IgD-negative memory B cell (primary cell): ENCODE measurements around the gene PMP22. TPM values are rescaled to one million over a fixed set of nuclear protein-coding genes. Genes with fewer than 3 reads are reported as not detected.

ENCODE experiments used
- H3K27ac Mint-ChIP-seq, 3 donors: one replicate each; pipeline ENCODE4 v1.8.0; 2020 to 2022; ENCODE audit warnings: mild to moderate bottlenecking in 3 of 3, mixed read lengths in 3 of 3, moderate library complexity in 1 of 3
- H3K27me3 Mint-ChIP-seq: one replicate; pipeline ENCODE4 v1.8.0; 2021; ENCODE audit warnings: mixed read lengths
- H3K36me3 Mint-ChIP-seq: one replicate; pipeline ENCODE4 v1.8.0; 2020; ENCODE audit warnings: mild to moderate bottlenecking, mixed read lengths
- H3K4me1 Mint-ChIP-seq, 3 donors: one replicate each; pipeline ENCODE4 v1.8.0; 2020 to 2022; ENCODE audit warnings: mixed read lengths in 3 of 3, mild to moderate bottlenecking in 1 of 3
- H3K4me3 Mint-ChIP-seq, 4 donors: one replicate each; pipeline ENCODE4 v1.8.0; 2020 to 2022; ENCODE audit warnings: mild to moderate bottlenecking in 4 of 4, mixed read lengths in 4 of 4, moderate library complexity in 3 of 4
- H3K9me3 Mint-ChIP-seq, 3 donors: one replicate each; pipeline ENCODE4 v1.8.0; 2020 to 2021; ENCODE audit warnings: mixed read lengths in 3 of 3, mild to moderate bottlenecking in 1 of 3
- polyA plus RNA-seq: library from polyadenylated mRNA; unstranded; fragments of 300-500 nt; fragmentation: Illumina TruSeq; gene quantifications from one replicate; pipeline ENCODE4 v1.2.3, GENCODE V29; 2021

PMP22 gene
- polyA plus RNA-seq, 1 donor from 2014 or later, result not detected

- H3K4me3 Mint-ChIP-seq, result no peak overlapping the region
- H3K36me3 Mint-ChIP-seq, result no peaks in the 10 kb centered on the region
- no peak overlapping the region for H3K27ac Mint-ChIP-seq
- no peaks in the 10 kb centered on the region for H3K4me1 Mint-ChIP-seq
- H3K27me3 Mint-ChIP-seq, result peaks cover 9% of the 10 kb centered on the region
- peaks cover 0 to 6% (median 4%) of the 10 kb centered on the region in 3 donors for H3K9me3 Mint-ChIP-seq
Measured at GRCh38 chr17:15287538-15288267, 22.6 kb upstream of the PMP22 start.

- no peak overlapping the region for H3K27ac Mint-ChIP-seq
- H3K36me3 Mint-ChIP-seq, result no peaks in the 10 kb centered on the region
- peaks cover 0 to 7% (median 4%) of the 10 kb centered on the region in 3 donors for H3K9me3 Mint-ChIP-seq
- H3K4me1 Mint-ChIP-seq, result no peaks in the 10 kb centered on the region
- H3K27me3 Mint-ChIP-seq, result peaks cover 7% of the 10 kb centered on the region
- no peak overlapping the region for H3K4me3 Mint-ChIP-seq
Measured at GRCh38 chr17:15285466-15285865, 20.3 kb upstream of the PMP22 start.

GRCh38 chr17:15284537-15284936, 19.4 kb upstream of the PMP22 start:
- H3K36me3 Mint-ChIP-seq, result no peaks in the 10 kb centered on the region
- H3K9me3 Mint-ChIP-seq, result peaks cover 0 to 7% (median 4%) of the 10 kb centered on the region in 3 donors
- no peak overlapping the region for H3K4me3 Mint-ChIP-seq

GRCh38 chr17:15284107-15284506, 19.0 kb upstream of the PMP22 start:
- H3K36me3 Mint-ChIP-seq, result no peaks in the 10 kb centered on the region
- H3K9me3 Mint-ChIP-seq, result peaks cover 0 to 7% (median 4%) of the 10 kb centered on the region in 3 donors
- no peak overlapping the region for H3K27ac Mint-ChIP-seq
- no peak overlapping the region for H3K4me3 Mint-ChIP-seq
- peaks cover 5% of the 10 kb centered on the region for H3K27me3 Mint-ChIP-seq
- no peaks in the 10 kb centered on the region for H3K4me1 Mint-ChIP-seq

More at GRCh38 chr17:15284537-15284936, 19.4 kb upstream of the PMP22 start:
- Mint-ChIP-seq H3K27me3 (peaks cover 5% of the 10 kb centered on the region), H3K4me1 (no peaks in the 10 kb centered on the region), H3K27ac (no peak overlapping the region)

GRCh38 chr17:15281909-15282308, 16.8 kb upstream of the PMP22 start:
- H3K4me3 Mint-ChIP-seq, result no peak overlapping the region
- no peaks in the 10 kb centered on the region for H3K36me3 Mint-ChIP-seq
- H3K9me3 Mint-ChIP-seq, result peaks cover 0 to 7% (median 4%) of the 10 kb centered on the region in 3 donors
- H3K27me3 Mint-ChIP-seq, result peaks cover 6% of the 10 kb centered on the region
- H3K4me1 Mint-ChIP-seq, result no peaks in the 10 kb centered on the region
- no peak overlapping the region for H3K27ac Mint-ChIP-seq

- Mint-ChIP-seq H3K27ac (no peak overlapping the region), H3K4me1 (no peaks in the 10 kb centered on the region), H3K36me3 (no peaks in the 10 kb centered on the region), H3K4me3 (no peak overlapping the region), H3K27me3 (peaks cover 6% of the 10 kb centered on the region), H3K9me3 (peaks cover 0 to 16% (median 5%) of the 10 kb centered on the region in 3 donors)
Measured at GRCh38 chr17:15278924-15279477, 13.9 kb upstream of the PMP22 start.

- Mint-ChIP-seq H3K27me3 (peaks cover 6% of the 10 kb centered on the region), H3K4me3 (no peak overlapping the region), H3K27ac (no peak overlapping the region), H3K4me1 (no peaks in the 10 kb centered on the region), H3K36me3 (no peaks in the 10 kb centered on the region), H3K9me3 (peaks cover 2 to 16% (median 4%) of the 10 kb centered on the region in 3 donors)
Measured at GRCh38 chr17:15278380-15278779, 13.3 kb upstream of the PMP22 start.

GRCh38 chr17:15274017-15274416, 8.9 kb upstream of the PMP22 start:
- Mint-ChIP-seq H3K4me3 (no peak overlapping the region), H3K9me3 (peaks cover 2 to 9% (median 4%) of the 10 kb centered on the region in 3 donors), H3K27ac (no peak overlapping the region), H3K4me1 (no peaks in the 10 kb centered on the region), H3K27me3 (peaks cover 4% of the 10 kb centered on the region), H3K36me3 (no peaks in the 10 kb centered on the region)

GRCh38 chr17:15273141-15273793, 8.1 kb upstream of the PMP22 start:
- H3K27me3 Mint-ChIP-seq, result peaks cover 2% of the 10 kb centered on the region
- no peaks in the 10 kb centered on the region for H3K36me3 Mint-ChIP-seq
- peaks cover 2 to 9% (median 4%) of the 10 kb centered on the region in 3 donors for H3K9me3 Mint-ChIP-seq
- peak overlapping the region in 1 of 4 donors; percentile 72 for H3K4me3 Mint-ChIP-seq
- no peak overlapping the region for H3K27ac Mint-ChIP-seq
- H3K4me1 Mint-ChIP-seq, result no peaks in the 10 kb centered on the region

- Mint-ChIP-seq H3K27ac (no peak overlapping the region), H3K4me1 (no peaks in the 10 kb centered on the region), H3K4me3 (no peak overlapping the region)
Measured at GRCh38 chr17:15271741-15272140, 6.6 kb upstream of the PMP22 start.

GRCh38 chr17:15270628-15271381, 5.7 kb upstream of the PMP22 start:
- peaks cover 3% of the 10 kb centered on the region for H3K27me3 Mint-ChIP-seq

More at GRCh38 chr17:15271741-15272140, 6.6 kb upstream of the PMP22 start:
- no peaks in the 10 kb centered on the region for H3K36me3 Mint-ChIP-seq
- H3K9me3 Mint-ChIP-seq, result peaks cover 2 to 9% (median 4%) of the 10 kb centered on the region in 3 donors
- H3K27me3 Mint-ChIP-seq, result peaks cover 2% of the 10 kb centered on the region

GRCh38 chr17:15269780-15270089, 4.6 kb upstream of the PMP22 start:
- H3K27me3 Mint-ChIP-seq, result peaks cover 9% of the 10 kb centered on the region
- H3K36me3 Mint-ChIP-seq, result no peaks in the 10 kb centered on the region
- no peak overlapping the region for H3K27ac Mint-ChIP-seq
- H3K4me3 Mint-ChIP-seq, result no peak overlapping the region
- H3K9me3 Mint-ChIP-seq, result peaks cover 0 to 4% (median 0%) of the 10 kb centered on the region in 3 donors
- H3K4me1 Mint-ChIP-seq, result peaks cover 0 to 3% (median 0%) of the 10 kb centered on the region in 3 donors

More at GRCh38 chr17:15270628-15271381, 5.7 kb upstream of the PMP22 start:
- Mint-ChIP-seq H3K9me3 (peaks cover 0 to 4% (median under 1%) of the 10 kb centered on the region in 3 donors), H3K4me3 (no peak overlapping the region), H3K4me1 (no peaks in the 10 kb centered on the region), H3K27ac (no peak overlapping the region), H3K36me3 (no peaks in the 10 kb centered on the region)

- Mint-ChIP-seq H3K27ac (no peak overlapping the region), H3K4me3 (no peak overlapping the region), H3K9me3 (peaks cover 0 to 4% (median 0%) of the 10 kb centered on the region in 3 donors), H3K36me3 (no peaks in the 10 kb centered on the region), H3K27me3 (peaks cover 10% of the 10 kb centered on the region), H3K4me1 (peaks cover 0 to 4% (median 0%) of the 10 kb centered on the region in 3 donors)
Measured at GRCh38 chr17:15269087-15269779, 4.1 kb upstream of the PMP22 start.

GRCh38 chr17:15268461-15268860, 3.3 kb upstream of the PMP22 start:
- Mint-ChIP-seq H3K4me1 (peaks cover 0 to 4% (median 0%) of the 10 kb centered on the region in 3 donors), H3K27me3 (peaks cover 10% of the 10 kb centered on the region), H3K9me3 (peaks cover 0 to 2% (median 0%) of the 10 kb centered on the region in 3 donors), H3K4me3 (no peak overlapping the region), H3K36me3 (no peaks in the 10 kb centered on the region), H3K27ac (no peak overlapping the region)
